Peyer's patch (tissue), 4 donors: ENCODE measurements around the gene ASTN1. TPM values are rescaled to one million over a fixed set of nuclear protein-coding genes. Genes with fewer than 3 reads are reported as not detected.

Experiments
- DNase-seq, 3 donors: peaks; one replicate each; pipeline ENCODE4 v3.0.0-alpha.2; 2017 to 2019
- H3K27ac ChIP-seq, 4 donors: fragments of 200-600 bp; sonication (generic); one replicate each; pipeline ENCODE4 v1.5.1; 2016 to 2019
- H3K27me3 ChIP-seq, 2 donors: fragments of 200-600 bp; sonication (generic); one replicate each; pipeline ENCODE4 v1.5.1; 2019
- H3K36me3 ChIP-seq, 3 donors: fragments of 200-600 bp; sonication (generic); one replicate each; pipeline ENCODE4 v1.5.1; 2016 to 2019
- H3K4me1 ChIP-seq, 4 donors: fragments of 200-600 bp; sonication (generic); one replicate each; pipeline ENCODE4 v1.5.1; 2016 to 2019
- H3K4me3 ChIP-seq, 4 donors: fragments of 200-600 bp; sonication (generic); 1 replicate in 3 of 4; 2 replicates in 1 of 4; pipeline ENCODE4 v1.5.1; 2016 to 2019; ENCODE audit warnings: mild to moderate bottlenecking in 1 of 4
- H3K9me3 ChIP-seq, 4 donors: fragments of 200-600 bp; sonication (generic); one replicate each; pipeline ENCODE4 v1.5.1; 2016 to 2019; ENCODE audit warnings: mild to moderate bottlenecking in 1 of 4
- POLR2A ChIP-seq, 2 donors: fragments of 450-650 bp; IDR thresholded peaks; one replicate each; pipeline ENCODE4 v1.5.1; 2017; ENCODE audit warnings: antibody characterized with exemption in 2 of 2, mild to moderate bottlenecking in 2 of 2, moderate library complexity in 2 of 2
- total RNA-seq, 4 donors: library from RNA; depleted of rRNA; stranded (reverse); fragments of >200 nt; gene quantifications; one replicate each; pipeline ENCODE4 v1.1.0, GENCODE V29; 2016
- TF ChIP-seq, protein P1 (sequence below), 6 experiments: fragments of 450-650 bp in 4 of 6; fragments of 200-600 bp in 2 of 6; sonication (generic) in 1 of 6; IDR thresholded peaks; one replicate each; pipeline ENCODE4 v1.5.1; 2017 to 2019; ENCODE audit warnings: antibody characterized with exemption in 6 of 6, mild to moderate bottlenecking in 3 of 6, moderate library complexity in 1 of 6

The ASTN1 gene
- total RNA-seq, 4 donors from 2014 or later = 0.28 TPM; not detected in 3

DNA sequence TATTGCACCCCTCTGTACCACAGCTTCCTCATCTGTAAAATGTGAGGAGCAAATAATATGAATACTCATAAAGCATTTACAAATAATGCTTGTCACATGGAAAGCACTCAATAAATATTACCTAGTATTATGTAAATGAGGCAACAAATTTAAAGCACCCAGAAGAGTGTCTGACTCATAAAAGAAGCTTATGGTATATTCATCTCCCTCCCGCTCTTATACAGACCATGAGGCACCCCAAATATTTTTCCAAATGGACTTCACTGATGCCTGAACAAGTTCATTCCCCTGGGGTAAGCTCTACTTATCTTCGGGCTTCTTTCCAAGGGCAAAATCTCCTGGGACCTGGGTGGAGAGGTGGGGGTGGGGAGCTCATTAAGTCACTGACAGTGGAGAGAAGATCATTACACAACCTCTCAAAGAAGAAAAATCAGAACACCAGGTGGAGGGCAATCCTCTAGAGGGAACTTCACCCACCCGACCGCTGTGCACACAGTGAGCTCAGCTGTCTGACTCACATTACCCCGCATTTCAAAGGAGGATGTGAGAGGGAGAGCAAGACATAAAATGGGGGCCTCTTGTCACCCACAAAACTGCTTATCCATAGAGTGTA is 166.2 kb downstream of the ASTN1 start:
- H3K36me3 ChIP-seq = no peaks in the 10 kb centered on the region
- DNase-seq = no peak
- no peak overlapping the region for H3K27ac ChIP-seq
- no peaks in the 10 kb centered on the region for H3K4me1 ChIP-seq
- H3K4me3 ChIP-seq = no peak overlapping the region
- H3K9me3 ChIP-seq = no peaks in the 10 kb centered on the region
- H3K27me3 ChIP-seq = no peaks in the 10 kb centered on the region
- no peak for TF ChIP-seq POLR2A (IDR thresholded peaks at IDR 0.05)
- TF ChIP-seq, protein P1, sequence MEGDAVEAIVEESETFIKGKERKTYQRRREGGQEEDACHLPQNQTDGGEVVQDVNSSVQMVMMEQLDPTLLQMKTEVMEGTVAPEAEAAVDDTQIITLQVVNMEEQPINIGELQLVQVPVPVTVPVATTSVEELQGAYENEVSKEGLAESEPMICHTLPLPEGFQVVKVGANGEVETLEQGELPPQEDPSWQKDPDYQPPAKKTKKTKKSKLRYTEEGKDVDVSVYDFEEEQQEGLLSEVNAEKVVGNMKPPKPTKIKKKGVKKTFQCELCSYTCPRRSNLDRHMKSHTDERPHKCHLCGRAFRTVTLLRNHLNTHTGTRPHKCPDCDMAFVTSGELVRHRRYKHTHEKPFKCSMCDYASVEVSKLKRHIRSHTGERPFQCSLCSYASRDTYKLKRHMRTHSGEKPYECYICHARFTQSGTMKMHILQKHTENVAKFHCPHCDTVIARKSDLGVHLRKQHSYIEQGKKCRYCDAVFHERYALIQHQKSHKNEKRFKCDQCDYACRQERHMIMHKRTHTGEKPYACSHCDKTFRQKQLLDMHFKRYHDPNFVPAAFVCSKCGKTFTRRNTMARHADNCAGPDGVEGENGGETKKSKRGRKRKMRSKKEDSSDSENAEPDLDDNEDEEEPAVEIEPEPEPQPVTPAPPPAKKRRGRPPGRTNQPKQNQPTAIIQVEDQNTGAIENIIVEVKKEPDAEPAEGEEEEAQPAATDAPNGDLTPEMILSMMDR (IDR thresholded peaks at IDR 0.05) = no peak

DNA sequence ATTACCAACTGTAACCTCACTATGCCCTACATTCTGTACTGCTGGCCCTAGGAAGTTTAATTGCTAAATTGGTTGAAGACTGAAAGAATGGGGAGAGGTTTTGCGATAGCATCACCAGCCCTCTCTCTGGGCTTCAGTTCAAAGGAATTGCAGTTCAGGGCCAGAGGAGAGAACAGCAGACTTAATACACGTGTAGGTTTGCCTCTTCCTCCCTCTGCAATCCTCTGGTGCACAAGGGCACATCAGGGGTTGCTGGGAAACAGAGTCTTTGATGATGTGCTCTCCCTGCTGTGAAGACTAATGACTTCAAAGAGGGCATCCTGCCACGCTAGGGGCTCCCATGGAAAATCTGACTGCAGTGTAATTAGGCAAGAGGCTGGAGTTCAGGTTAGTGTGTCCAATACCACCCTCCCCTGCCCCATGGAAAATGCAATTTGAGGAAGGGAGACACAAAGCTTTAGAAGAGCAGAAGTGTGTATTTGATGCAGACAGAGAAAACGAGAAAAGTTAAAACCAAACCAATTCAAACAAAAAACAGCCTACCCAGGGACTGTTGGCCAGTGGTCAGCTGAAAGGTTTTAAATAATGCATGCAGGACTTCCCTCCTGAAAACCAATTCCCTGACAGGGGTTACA is 167.9 kb downstream of the ASTN1 start:
- Histone ChIP-seq H3K27ac (no peak overlapping the region), H3K27me3 (no peaks in the 10 kb centered on the region), H3K4me3 (no peak overlapping the region), H3K36me3 (no peaks in the 10 kb centered on the region), H3K9me3 (no peaks in the 10 kb centered on the region), H3K4me1 (no peaks in the 10 kb centered on the region)
- no peak for TF ChIP-seq POLR2A (IDR thresholded peaks at IDR 0.05)
- TF ChIP-seq, protein P1 (IDR thresholded peaks at IDR 0.05) = no peak
- DNase-seq = no peak

GRCh38 chr1:176994931-176995596 is 169.4 kb downstream of the ASTN1 start:
- no peaks in the 10 kb centered on the region for H3K36me3 ChIP-seq
- DNase-seq = no peak
- H3K4me1 ChIP-seq = no peaks in the 10 kb centered on the region
- no peak overlapping the region for H3K27ac ChIP-seq
- no peak overlapping the region for H3K4me3 ChIP-seq
- TF ChIP-seq POLR2A (IDR thresholded peaks at IDR 0.05) = no peak
- TF ChIP-seq, protein P1 (IDR thresholded peaks at IDR 0.05) = no peak
- no peaks in the 10 kb centered on the region for H3K9me3 ChIP-seq
- H3K27me3 ChIP-seq = no peaks in the 10 kb centered on the region

GRCh38 chr1:176993587-176993986 is 170.9 kb downstream of the ASTN1 start:
- H3K27ac ChIP-seq = no peak overlapping the region
- DNase-seq = no peak
- H3K4me1 ChIP-seq = no peaks in the 10 kb centered on the region
- H3K9me3 ChIP-seq = no peaks in the 10 kb centered on the region
- H3K4me3 ChIP-seq = no peak overlapping the region
- H3K27me3 ChIP-seq = no peaks in the 10 kb centered on the region
- TF ChIP-seq, protein P1 (IDR thresholded peaks at IDR 0.05) = no peak
- no peak for TF ChIP-seq POLR2A (IDR thresholded peaks at IDR 0.05)
- H3K36me3 ChIP-seq = no peaks in the 10 kb centered on the region

- no peak for DNase-seq
- H3K9me3 ChIP-seq = no peaks in the 10 kb centered on the region
- no peak overlapping the region for H3K4me3 ChIP-seq
- no peaks in the 10 kb centered on the region for H3K36me3 ChIP-seq
- TF ChIP-seq, protein P1 (IDR thresholded peaks at IDR 0.05) = no peak
- no peak for TF ChIP-seq POLR2A (IDR thresholded peaks at IDR 0.05)
- H3K27ac ChIP-seq = no peak overlapping the region
- no peaks in the 10 kb centered on the region for H3K27me3 ChIP-seq
- no peaks in the 10 kb centered on the region for H3K4me1 ChIP-seq
Observed at GRCh38 chr1:176989754-176990153, 174.8 kb downstream of the ASTN1 start.
